GM23338 (cell line): ENCODE results near the gene ACOX1. TPM values are rescaled to one million over a fixed set of nuclear protein-coding genes. Genes with fewer than 3 reads are reported as not detected.

Experiments
- ATAC-seq: fragments of 200-7000 bp; cut with Tn5 transposase; 3 replicates; pipeline ENCODE4 v1.9.1; 2020
- DNase-seq: peaks from one replicate; pipeline ENCODE4 v3.0.0-alpha.2; 2015; ENCODE audit warnings: low spot score
- H2AFZ ChIP-seq: fragments of 200-600 bp; sonication (generic); 2 replicates; pipeline ENCODE4 v1.8.0; 2016; ENCODE audit warnings: antibody characterized with exemption, mild to moderate bottlenecking, moderate library complexity
- H3F3A ChIP-seq: fragments of 200-600 bp; sonication (generic); replicated peaks from 2 replicates; pipeline ENCODE4 v1.8.0; 2017; ENCODE audit warnings: antibody characterized with exemption, mixed run types, low read depth
- H3K27ac ChIP-seq: fragments of 200-600 bp; sonication (generic); 2 replicates; pipeline ENCODE4 v1.6.1; 2016; ENCODE audit warnings: low read depth
- H3K27me3 ChIP-seq: fragments of 200-600 bp; sonication (generic); 2 replicates; pipeline ENCODE4 v1.8.0; 2016; ENCODE audit warnings: mild to moderate bottlenecking, mixed run types, moderate library complexity; ENCODE audit not compliant: insufficient read depth
- H3K36me3 ChIP-seq: fragments of 200-600 bp; sonication (generic); 2 replicates; pipeline ENCODE4 v1.8.0; 2016; ENCODE audit warnings: mild to moderate bottlenecking; ENCODE audit not compliant: insufficient read depth
- H3K4me1 ChIP-seq: fragments of 200-600 bp; sonication (generic); 2 replicates; pipeline ENCODE4 v1.8.0; 2016; ENCODE audit warnings: mild to moderate bottlenecking, moderate library complexity; ENCODE audit not compliant: insufficient read depth
- H3K4me2 ChIP-seq: fragments of 200-600 bp; sonication (generic); 2 replicates; pipeline ENCODE4 v1.7.1; 2017; ENCODE audit warnings: mixed run types
- H3K4me3 ChIP-seq: fragments of 200-600 bp; sonication (generic); 2 replicates; pipeline ENCODE4 v1.6.1; 2016; ENCODE audit warnings: mixed run types
- H3K79me2 ChIP-seq: fragments of 200-600 bp; sonication (generic); replicated peaks from 2 replicates; pipeline ENCODE4 v1.8.0; 2017; ENCODE audit warnings: mild to moderate bottlenecking; ENCODE audit not compliant: insufficient read depth
- H3K9me2 ChIP-seq: fragments of 200-600 bp; sonication (generic); 2 replicates; pipeline ENCODE4 v1.8.0; 2017; ENCODE audit not compliant: insufficient read depth
- H4K20me1 ChIP-seq: fragments of 200-600 bp; sonication (generic); replicated peaks from 2 replicates; pipeline ENCODE4 v1.8.0; 2017; ENCODE audit warnings: mild to moderate bottlenecking; ENCODE audit not compliant: insufficient read depth
- H3K27ac Mint-ChIP-seq: 2 replicates; pipeline ENCODE4 v1.8.0; 2020; ENCODE audit warnings: inconsistent platforms, mild to moderate bottlenecking, moderate library complexity, mixed read lengths
- H3K27me3 Mint-ChIP-seq: 3 replicates; pipeline ENCODE4 v1.8.0; 2022; ENCODE audit warnings: low read depth, mild to moderate bottlenecking, moderate library complexity, mixed read lengths, inconsistent platforms; ENCODE audit not compliant: insufficient read depth, poor library complexity
- H3K36me3 Mint-ChIP-seq: 3 replicates; pipeline ENCODE4 v1.8.0; 2021; ENCODE audit warnings: low read depth, mild to moderate bottlenecking, inconsistent platforms, moderate library complexity, mixed read lengths
- H3K4me1 Mint-ChIP-seq: 3 replicates; pipeline ENCODE4 v1.8.0; 2020; ENCODE audit warnings: mild to moderate bottlenecking, inconsistent platforms, mixed read lengths
- H3K4me3 Mint-ChIP-seq: 3 replicates; pipeline ENCODE4 v1.8.0; 2021; ENCODE audit warnings: moderate library complexity, mild to moderate bottlenecking, inconsistent platforms, mixed read lengths
- H3K9me3 Mint-ChIP-seq: 3 replicates; pipeline ENCODE4 v1.8.0; 2020; ENCODE audit warnings: moderate library complexity, mild to moderate bottlenecking, inconsistent platforms, mixed read lengths
- CREB1 ChIP-seq: fragments of 250-450 bp; sonication (Bioruptor Pico); IDR thresholded peaks from 2 replicates; pipeline ENCODE4 v1.5.0; 2020; ENCODE audit warnings: low read depth, mild to moderate bottlenecking, moderate library complexity
- EZH2 ChIP-seq: fragments of 200-600 bp; sonication (generic); IDR thresholded peaks from one replicate; pipeline ENCODE4 v1.8.0; 2017; ENCODE audit warnings: antibody characterized with exemption, mild to moderate bottlenecking, low read depth; ENCODE audit not compliant: unreplicated experiment
- EZH2phosphoT487 ChIP-seq: fragments of 200-600 bp; sonication (generic); IDR thresholded peaks from one replicate; pipeline ENCODE4 v1.8.1; 2018; ENCODE audit warnings: antibody characterized with exemption; ENCODE audit not compliant: unreplicated experiment
- JUNB ChIP-seq: IDR thresholded peaks from one replicate; pipeline ENCODE4 v1.6.1; 2016; ENCODE audit warnings: antibody characterized with exemption; ENCODE audit not compliant: unreplicated experiment
- NANOG ChIP-seq: IDR thresholded peaks from 2 replicates; pipeline ENCODE4 v1.6.1; 2016; ENCODE audit warnings: antibody characterized with exemption, borderline replicate concordance
- POLR2AphosphoS5 ChIP-seq: IDR thresholded peaks from 2 replicates; pipeline ENCODE4 v1.6.1; 2016; ENCODE audit warnings: antibody characterized with exemption, low read depth
- REST ChIP-seq: IDR thresholded peaks from one replicate; pipeline ENCODE4 v1.6.1; 2018; ENCODE audit warnings: antibody characterized with exemption; ENCODE audit not compliant: unreplicated experiment
- STAT1 ChIP-seq: IDR thresholded peaks from one replicate; pipeline ENCODE4 v1.6.1; 2016; ENCODE audit warnings: antibody characterized with exemption; ENCODE audit not compliant: unreplicated experiment
- ZNF114 ChIP-seq: fragments of 250-450 bp; sonication (Bioruptor Pico); IDR thresholded peaks from 2 replicates; pipeline ENCODE4 v1.5.0; 2020; ENCODE audit warnings: mild to moderate bottlenecking, moderate library complexity
- ZNF331 ChIP-seq: fragments of 250-450 bp; sonication (Bioruptor Pico); IDR thresholded peaks from 2 replicates; pipeline ENCODE4 v1.5.0; 2020; ENCODE audit warnings: low read depth, mild to moderate bottlenecking, moderate library complexity
- ZNF462 ChIP-seq: fragments of 250-450 bp; sonication (Bioruptor Pico); IDR thresholded peaks from 2 replicates; pipeline ENCODE4 v1.5.0; 2020; ENCODE audit warnings: mild to moderate bottlenecking, moderate library complexity
- polyA plus RNA-seq: library from polyadenylated mRNA; unstranded; fragments of >200 nt; fragmentation: Nextera tagmentation; extraction: Ambion mirVana; gene quantifications from 2 replicates; pipeline ENCODE4 v1.2.1, GENCODE V29; 2016
- total RNA-seq: library from RNA; depleted of rRNA; stranded (reverse); fragments of >200 nt; shearing (Covaris generic); gene quantifications from 2 replicates; pipeline ENCODE4 v1.2.3, GENCODE V29; 2014
- TF ChIP-seq, protein P1 (sequence below), 2 experiments: fragments of 200-600 bp in 1 of 2; sonication (generic) in 1 of 2; conservative IDR thresholded peaks; 2 replicates each; pipeline versions ENCODE4 v1.5.1 to v1.6.1; 2016 to 2017; ENCODE audit warnings: antibody characterized with exemption in 2 of 2, low read depth in 2 of 2, mild to moderate bottlenecking in 2 of 2, moderate library complexity in 1 of 2
- TF ChIP-seq, protein P2 (sequence below): IDR thresholded peaks from 2 replicates; pipeline ENCODE4 v1.6.1; 2016; ENCODE audit warnings: antibody characterized with exemption

The ACOX1 gene
- total and polyA plus RNA-seq, 2 experiments from 2014 or later = 12.8 to 32.9 TPM

GRCh38 chr17:76009969-76010661 is 31.1 kb upstream of the ACOX1 start:
- ATAC-seq (no peak), DNase-seq (no peak)
- peaks cover 5% of the 10 kb centered on the region for H3K4me1 Mint-ChIP-seq
- Histone ChIP-seq H2AFZ (no peak overlapping the region), H3K4me1 (no peaks in the 10 kb centered on the region), H3K27ac (no peak overlapping the region), H3F3A (0 out of 2 replicates have a peak, but pooled peaks cover 9% of the 10 kb centered on the region), H4K20me1 (no peaks in the 10 kb centered on the region), H3K9me2 (no peaks in the 10 kb centered on the region), H3K4me3 (no peak overlapping the region), H3K79me2 (no peaks in the 10 kb centered on the region), H3K27me3 (no peaks in the 10 kb centered on the region), H3K4me2 (no peak overlapping the region), H3K36me3 (no peaks in the 10 kb centered on the region)
- H3K9me3 Mint-ChIP-seq = no peaks in the 10 kb centered on the region; the same call in none of the 3 replicates
- TF ChIP-seq JUNB (no peak), CREB1 (CRISPR knock-in tag) (no peak), POLR2AphosphoS5 (no peak), ZNF114 (CRISPR knock-in tag) (no peak), EZH2 (no peak), STAT1 (no peak), REST (no peak), NANOG (no peak), ZNF331 (CRISPR knock-in tag) (no peak), EZH2phosphoT487 (no peak), ZNF462 (CRISPR knock-in tag) (no peak)
- TF ChIP-seq, protein P1, sequence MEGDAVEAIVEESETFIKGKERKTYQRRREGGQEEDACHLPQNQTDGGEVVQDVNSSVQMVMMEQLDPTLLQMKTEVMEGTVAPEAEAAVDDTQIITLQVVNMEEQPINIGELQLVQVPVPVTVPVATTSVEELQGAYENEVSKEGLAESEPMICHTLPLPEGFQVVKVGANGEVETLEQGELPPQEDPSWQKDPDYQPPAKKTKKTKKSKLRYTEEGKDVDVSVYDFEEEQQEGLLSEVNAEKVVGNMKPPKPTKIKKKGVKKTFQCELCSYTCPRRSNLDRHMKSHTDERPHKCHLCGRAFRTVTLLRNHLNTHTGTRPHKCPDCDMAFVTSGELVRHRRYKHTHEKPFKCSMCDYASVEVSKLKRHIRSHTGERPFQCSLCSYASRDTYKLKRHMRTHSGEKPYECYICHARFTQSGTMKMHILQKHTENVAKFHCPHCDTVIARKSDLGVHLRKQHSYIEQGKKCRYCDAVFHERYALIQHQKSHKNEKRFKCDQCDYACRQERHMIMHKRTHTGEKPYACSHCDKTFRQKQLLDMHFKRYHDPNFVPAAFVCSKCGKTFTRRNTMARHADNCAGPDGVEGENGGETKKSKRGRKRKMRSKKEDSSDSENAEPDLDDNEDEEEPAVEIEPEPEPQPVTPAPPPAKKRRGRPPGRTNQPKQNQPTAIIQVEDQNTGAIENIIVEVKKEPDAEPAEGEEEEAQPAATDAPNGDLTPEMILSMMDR (conservative IDR thresholded peaks at IDR 0.05; ENCODE audit: low read depth in 2 of 2) = no peak
- TF ChIP-seq, protein P2, sequence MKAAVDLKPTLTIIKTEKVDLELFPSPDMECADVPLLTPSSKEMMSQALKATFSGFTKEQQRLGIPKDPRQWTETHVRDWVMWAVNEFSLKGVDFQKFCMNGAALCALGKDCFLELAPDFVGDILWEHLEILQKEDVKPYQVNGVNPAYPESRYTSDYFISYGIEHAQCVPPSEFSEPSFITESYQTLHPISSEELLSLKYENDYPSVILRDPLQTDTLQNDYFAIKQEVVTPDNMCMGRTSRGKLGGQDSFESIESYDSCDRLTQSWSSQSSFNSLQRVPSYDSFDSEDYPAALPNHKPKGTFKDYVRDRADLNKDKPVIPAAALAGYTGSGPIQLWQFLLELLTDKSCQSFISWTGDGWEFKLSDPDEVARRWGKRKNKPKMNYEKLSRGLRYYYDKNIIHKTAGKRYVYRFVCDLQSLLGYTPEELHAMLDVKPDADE = no peak
- H3K36me3 Mint-ChIP-seq = peaks cover 2% of the 10 kb centered on the region
- H3K4me3 Mint-ChIP-seq = peak overlapping the region; percentile 10; the same call in 1 of the 3 replicates
- no peak overlapping the region for H3K27ac Mint-ChIP-seq
- H3K27me3 Mint-ChIP-seq = peaks cover 11% of the 10 kb centered on the region
